Activated T-helper 1 cell treated with Interleukin-2 at 50 U/mL for 16 hours (primary cell): Measurements from ENCODE around the gene APCDD1.
A peak's percentile ranks its signal among the peaks of the same experiment; 100 is the strongest.
"Not testable (repeated sequence)": the region's sequence is repeated elsewhere in the genome, so short reads cannot be mapped to it uniquely, and the experiment has no call there.

Experiments used
- DNase-seq: peaks from one replicate; pipeline ENCODE4 v3.0.0-alpha.2; 2020; ENCODE audit warnings: low read depth

Gene APCDD1

GRCh38 chr18:10495936-10496335 lies 41.5 kb downstream of the APCDD1 start:
- no peak for DNase-seq

GRCh38 chr18:10497206-10497749 lies 42.8 kb downstream of the APCDD1 start:
- no peak for DNase-seq

- DNase-seq = no peak
These were observed 44.8 kb downstream of the APCDD1 start for GRCh38 chr18:10499230-10499629.

GRCh38 chr18:10500038-10500437 lies 45.6 kb downstream of the APCDD1 start:
- no peak for DNase-seq

GRCh38 chr18:10504723-10505122 lies 50.3 kb downstream of the APCDD1 start:
- DNase-seq = no peak

- not testable (repeated sequence) for DNase-seq
These were observed 51.5 kb downstream of the APCDD1 start for GRCh38 chr18:10505892-10506291.

- DNase-seq = no peak
These were observed 54.2 kb downstream of the APCDD1 start for GRCh38 chr18:10508591-10508990.

- DNase-seq = no peak
These were observed 56.8 kb downstream of the APCDD1 start for GRCh38 chr18:10511236-10511635.

GRCh38 chr18:10514082-10514481 lies 59.6 kb downstream of the APCDD1 start:
- no peak for DNase-seq

GRCh38 chr18:10514601-10515000 lies 60.2 kb downstream of the APCDD1 start:
- DNase-seq = no peak

- no peak for DNase-seq
These were observed 61.0 kb downstream of the APCDD1 start for GRCh38 chr18:10515456-10515855.

- DNase-seq = no peak
These were observed 61.6 kb downstream of the APCDD1 start for GRCh38 chr18:10516078-10516477.

- DNase-seq = no peak
These were observed 64.3 kb downstream of the APCDD1 start for GRCh38 chr18:10518595-10519255.

GRCh38 chr18:10519366-10519765 lies 64.9 kb downstream of the APCDD1 start:
- no peak for DNase-seq

GRCh38 chr18:10519999-10520935 lies 65.8 kb downstream of the APCDD1 start:
- peak; percentile 27 for DNase-seq

- DNase-seq = no peak
These were observed 67.1 kb downstream of the APCDD1 start for GRCh38 chr18:10521566-10521965.

GRCh38 chr18:10522574-10522973 lies 68.1 kb downstream of the APCDD1 start:
- no peak for DNase-seq

GRCh38 chr18:10523544-10523943 lies 69.1 kb downstream of the APCDD1 start:
- DNase-seq = no peak

- DNase-seq = no peak
These were observed 70.3 kb downstream of the APCDD1 start for GRCh38 chr18:10524507-10525370.

- DNase-seq = no peak
These were observed 70.9 kb downstream of the APCDD1 start for GRCh38 chr18:10525371-10525691.

GRCh38 chr18:10525697-10526560 lies 71.5 kb downstream of the APCDD1 start, which contains the start of gene NAPG:
Gene NAPG, plus strand, starts transcription at chr18:10526027. Its CDS starts 76 bp downstream, at chr18:10526103.
- DNase-seq = peak; percentile 88
